ENCODE results near the gene SLC25A18.

GRCh38 chr22:17581056-17581455, 17.8 kb downstream of the SLC25A18 start:
- TF ChIP-seq LEF1 (IDR thresholded peaks at IDR 0.05; ENCODE audit: borderline replicate concordance), result no peak
- TF ChIP-seq SUZ12 (IDR thresholded peaks at IDR 0.05), result no peak
- no peak for TF ChIP-seq PKNOX1 (IDR thresholded peaks at IDR 0.05)
